ENCODE measurements around the gene LGMN. TPM values are rescaled to one million over a fixed set of nuclear protein-coding genes. Genes with fewer than 3 reads are reported as not detected.

LGMN gene
- polyA plus RNA-seq, 1 of the 3 experiments (the other 2 are of a cell fraction): 76.3 TPM

- ChIA-PET POLR2A (no interaction called here), CTCF (no interaction called here)
- Histone ChIP-seq H3K9ac (no peak overlapping the region), H3K27ac (ENCODE audit: low read depth in 2 of 2, low read length in 1 of 2) (no peak overlapping the region), H2AFZ (ENCODE audit: low read depth) (no peak overlapping the region), H3F3A (replicated peaks; ENCODE audit: insufficient read depth) (no peaks in the 10 kb centered on the region), H4K20me1 (ENCODE audit: insufficient read depth) (no peaks in the 10 kb centered on the region), H3K79me2 (ENCODE audit: insufficient read depth) (no peaks in the 10 kb centered on the region), H3K4me3 (ENCODE audit: low read depth in 2 of 2, low read length in 1 of 2) (no peak overlapping the region), H3K9me2 (no peaks in the 10 kb centered on the region), H3K4me2 (no peak overlapping the region), H3K9me3 (no peaks in the 10 kb centered on the region), H3K27me3 (ENCODE audit: insufficient read depth) (no peaks in the 10 kb centered on the region), H3K36me3 (replicated peaks in 1 of 2; ENCODE audit: control insufficient read depth in 1 of 2, insufficient read depth in 2 of 2, low read length in 1 of 2) (peaks cover 11 to 17% of the 10 kb centered on the region in 2 experiments), H3K4me1 (ENCODE audit: control insufficient read depth in 1 of 2, insufficient read depth in 2 of 2, low read depth in 1 of 2, low read length in 1 of 2) (peaks cover 0 to 2% of the 10 kb centered on the region in 2 experiments; a peak in 1 of 4 replicates)
- TF ChIP-seq SMC3 (IDR thresholded peaks at IDR 0.05; ENCODE audit: low read depth, low read length) (no peak), TAF1 (IDR thresholded peaks at IDR 0.05; ENCODE audit: borderline replicate concordance, low read depth, low read length) (no peak), RAD21 (IDR thresholded peaks at IDR 0.05; ENCODE audit: low read length) (no peak), NFIC (IDR thresholded peaks at IDR 0.05; ENCODE audit: borderline replicate concordance) (no peak), CHD2 (IDR thresholded peaks at IDR 0.05; ENCODE audit: low read length, partially characterized antibody) (no peak), EP300 (IDR thresholded peaks at IDR 0.05; ENCODE audit: borderline replicate concordance in 1 of 2, low read depth in 1 of 2, low read length in 1 of 2) (no peak), TCF12 (IDR thresholded peaks at IDR 0.05) (no peak), RFX5 (IDR thresholded peaks at IDR 0.05; ENCODE audit: low read length) (no peak), FOXJ3 (CRISPR knock-in tag; IDR thresholded peaks at IDR 0.05) (no peak), POLR2AphosphoS5 (IDR thresholded peaks at IDR 0.05; ENCODE audit: low read depth, low read length) (no peak), EZH2phosphoT487 (IDR thresholded peaks at IDR 0.05; ENCODE audit: borderline replicate concordance, low read depth) (no peak), ELF1 (IDR thresholded peaks at IDR 0.05) (no peak), FOSL2 (IDR thresholded peaks at IDR 0.05; ENCODE audit: borderline replicate concordance, low read depth) (no peak), CTCF (IDR thresholded peaks at IDR 0.05) (no peak), MEF2A (IDR thresholded peaks at IDR 0.05; ENCODE audit: borderline replicate concordance, low read depth) (no peak), JUND (IDR thresholded peaks at IDR 0.05) (no peak), IRF3 (IDR thresholded peaks at IDR 0.05; ENCODE audit: low read depth, low read length) (no peak), FOXM1 (IDR thresholded peaks at IDR 0.05; ENCODE audit: low read depth) (no peak), NRF1 (IDR thresholded peaks at IDR 0.05; ENCODE audit: low read depth, low read length) (no peak)
- no peak for DNase-seq
- 65% methylated on average over 12 of the region's 13 CpGs for WGBS (ENCODE audit: low lambda C conversion rate)
Observed at GRCh38 chr14:92658160-92658559, 90.3 kb downstream of the LGMN start.
